22Rv1 (cell line): ENCODE measurements around the gene GPC5.

Experiments used
- CTCF ChIP-seq: fragments of 450-650 bp; IDR thresholded peaks from 2 replicates; pipeline ENCODE4 v1.5.1; 2017; ENCODE audit warnings: mild to moderate bottlenecking
- ZFX ChIP-seq: fragments of 450-650 bp; IDR thresholded peaks from 2 replicates; pipeline ENCODE4 v1.6.1; 2017; ENCODE audit warnings: antibody characterized with exemption, borderline replicate concordance

- no peak for TF ChIP-seq CTCF
- no peak for TF ChIP-seq ZFX
These were observed 823.5 kb downstream of the GPC5 start for GRCh38 chr13:92221916-92222315.
